Osteoblast (primary cell): ENCODE data around the gene DCXR. TPM values are rescaled to one million over a fixed set of nuclear protein-coding genes. Genes with fewer than 3 reads are reported as not detected.

ENCODE experiments used
- DNase-seq: peaks from one replicate; pipeline ENCODE4 v3.0.0; 2011; ENCODE audit warnings: low spot score, mixed read lengths; ENCODE audit not compliant: insufficient read length; ENCODE audit errors: missing footprints
- H2AFZ ChIP-seq: 2 replicates; pipeline ENCODE4 v1.6.0; 2011; ENCODE audit warnings: mild to moderate bottlenecking, low read length
- H3K27ac ChIP-seq: 2 replicates; pipeline ENCODE4 v1.5.1; 2011; ENCODE audit warnings: mild to moderate bottlenecking, low read depth, low read length, moderate library complexity
- H3K27me3 ChIP-seq: 2 replicates; pipeline ENCODE4 v1.6.0; 2012; ENCODE audit warnings: mild to moderate bottlenecking, control low read depth, inconsistent platforms, low read length, moderate library complexity; ENCODE audit not compliant: insufficient read depth
- H3K36me3 ChIP-seq: 2 replicates; pipeline ENCODE4 v1.5.1; 2011; ENCODE audit warnings: mild to moderate bottlenecking, low read length, control low read depth, moderate library complexity; ENCODE audit not compliant: insufficient read depth
- H3K4me1 ChIP-seq: 2 replicates; pipeline ENCODE4 v1.5.1; 2011; ENCODE audit warnings: mild to moderate bottlenecking, low read length, control low read depth, moderate library complexity; ENCODE audit not compliant: insufficient read depth
- H3K4me2 ChIP-seq: 2 replicates; pipeline ENCODE4 v1.6.0; 2011; ENCODE audit warnings: mild to moderate bottlenecking, low read length; ENCODE audit not compliant: insufficient read depth
- H3K4me3 ChIP-seq: fragments of 200-600 bp; sonication (generic); 3 replicates; pipeline ENCODE4 v1.5.1; 2012; ENCODE audit warnings: mild to moderate bottlenecking, low read length, inconsistent platforms; ENCODE audit not compliant: insufficient read depth
- H3K79me2 ChIP-seq: 2 replicates; pipeline ENCODE4 v1.6.0; 2012; ENCODE audit warnings: mild to moderate bottlenecking, low read length, control low read depth, inconsistent platforms; ENCODE audit not compliant: insufficient read depth
- H3K9me3 ChIP-seq: 2 replicates; pipeline ENCODE4 v1.5.1; 2011; ENCODE audit warnings: low read depth, low read length, control low read depth
- H4K20me1 ChIP-seq: 2 replicates; pipeline ENCODE4 v1.6.0; 2012; ENCODE audit warnings: mild to moderate bottlenecking, low read length, control low read depth; ENCODE audit not compliant: insufficient read depth
- CTCF ChIP-seq: IDR thresholded peaks from 2 replicates; pipeline ENCODE4 v1.5.1; 2011; ENCODE audit warnings: mild to moderate bottlenecking, low read depth, low read length, moderate library complexity; ENCODE audit errors: extremely low read depth
- total RNA-seq: library from RNA; depleted of rRNA; stranded (reverse); fragments of >200 nt; gene quantifications from 2 replicates; pipeline ENCODE4 v1.2.3, GENCODE V29; 2012

The DCXR gene
- total RNA-seq, 1 donor = 31.8 TPM

DNA sequence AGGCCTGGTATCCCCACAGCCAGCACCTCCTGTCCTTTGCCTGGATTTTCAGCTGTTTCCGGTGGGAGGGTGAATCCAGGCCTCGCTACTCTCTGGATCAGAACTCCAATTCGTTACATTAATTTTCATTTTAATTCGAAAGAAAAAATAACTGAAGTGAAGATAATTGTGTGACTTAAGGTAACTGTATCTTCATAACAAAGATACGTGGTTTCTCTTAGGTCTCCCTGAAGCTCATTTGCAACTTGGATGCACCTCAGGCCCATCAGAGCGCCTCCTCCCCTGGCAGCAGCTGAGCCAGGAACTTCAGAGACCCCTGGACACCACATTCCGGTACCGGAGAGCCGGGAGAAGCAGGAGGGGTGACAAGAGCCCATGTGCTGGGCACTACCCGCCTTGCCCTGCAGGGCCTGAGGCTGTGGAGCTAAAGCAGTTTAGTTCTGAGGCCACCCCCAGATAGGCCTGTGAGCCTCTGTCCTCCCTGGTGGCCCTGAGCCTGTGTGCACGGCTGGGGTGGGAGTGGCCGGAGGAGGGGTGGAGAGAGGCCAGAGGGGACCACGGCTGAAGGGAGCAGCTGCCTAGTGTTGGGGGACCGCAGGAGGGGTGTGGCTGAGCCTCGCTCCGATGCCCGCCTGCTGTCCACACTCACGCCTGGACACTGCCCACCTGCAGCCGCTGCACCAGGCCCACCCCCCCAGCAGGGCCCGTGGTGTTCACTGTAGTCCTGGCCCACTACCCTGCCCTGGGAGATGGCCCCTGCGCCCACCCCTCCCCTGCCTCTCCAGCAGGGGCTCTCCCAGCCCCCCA is 39.5 kb upstream of the DCXR start:
- no peak overlapping the region for H2AFZ ChIP-seq
- no peak overlapping the region for H3K27ac ChIP-seq
- H3K27me3 ChIP-seq = no peaks in the 10 kb centered on the region
- peaks cover 21% of the 10 kb centered on the region for H3K36me3 ChIP-seq
- no peaks in the 10 kb centered on the region for H3K4me1 ChIP-seq
- no peak overlapping the region for H3K4me3 ChIP-seq
- DNase-seq = no peak
- H3K79me2 ChIP-seq = no peaks in the 10 kb centered on the region
- no peak overlapping the region for H3K4me2 ChIP-seq
- H3K9me3 ChIP-seq = no peaks in the 10 kb centered on the region
- H4K20me1 ChIP-seq = no peaks in the 10 kb centered on the region
- no peak for TF ChIP-seq CTCF

GRCh38 chr17:82076018-82076784 is 38.7 kb upstream of the DCXR start:
- H3K4me1 ChIP-seq = no peaks in the 10 kb centered on the region
- H3K36me3 ChIP-seq = peaks cover 20% of the 10 kb centered on the region

GRCh38 chr17:82073446-82073845 is 35.9 kb upstream of the DCXR start:
- Histone ChIP-seq H3K27ac (no peak overlapping the region), H3K4me3 (no peak overlapping the region)
- TF ChIP-seq CTCF = no peak

More at GRCh38 chr17:82076018-82076784, 38.7 kb upstream of the DCXR start:
- TF ChIP-seq CTCF = no peak
- Histone ChIP-seq H2AFZ (no peak overlapping the region), H3K27ac (no peak overlapping the region), H3K4me3 (no peak overlapping the region), H4K20me1 (no peaks in the 10 kb centered on the region), H3K4me2 (no peak overlapping the region), H3K9me3 (no peaks in the 10 kb centered on the region), H3K79me2 (no peaks in the 10 kb centered on the region), H3K27me3 (no peaks in the 10 kb centered on the region)
- no peak for DNase-seq

DNA sequence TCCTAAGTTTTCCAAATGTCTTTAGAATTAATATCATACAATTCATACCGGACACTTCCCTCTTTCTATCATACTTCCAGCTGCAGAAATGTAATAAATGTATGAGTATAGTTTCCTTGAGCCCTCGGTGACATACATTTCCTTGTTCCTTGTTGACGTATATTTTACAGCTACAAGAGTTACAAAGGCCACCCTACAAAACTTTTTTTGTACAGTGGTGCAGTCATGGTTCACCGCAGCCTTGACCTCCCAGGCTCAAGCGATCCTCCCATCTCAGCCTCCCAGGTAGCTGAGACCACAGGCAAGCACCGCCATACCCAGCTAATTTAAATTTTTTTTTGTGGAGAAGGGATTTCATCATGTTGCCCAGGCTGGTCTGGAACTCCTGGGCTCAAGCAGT is 35.3 kb upstream of the DCXR start:
- no peaks in the 10 kb centered on the region for H3K79me2 ChIP-seq
- no peak for TF ChIP-seq CTCF

More at GRCh38 chr17:82073446-82073845, 35.9 kb upstream of the DCXR start:
- Histone ChIP-seq H4K20me1 (no peaks in the 10 kb centered on the region), H3K27me3 (no peaks in the 10 kb centered on the region), H3K79me2 (no peaks in the 10 kb centered on the region), H3K4me1 (no peaks in the 10 kb centered on the region), H2AFZ (no peak overlapping the region), H3K36me3 (peaks cover 2% of the 10 kb centered on the region), H3K4me2 (no peak overlapping the region), H3K9me3 (no peaks in the 10 kb centered on the region)
- no peak for DNase-seq

More for the DNA sequence above, 35.3 kb upstream of the DCXR start:
- no peaks in the 10 kb centered on the region for H3K4me1 ChIP-seq
- H3K27me3 ChIP-seq = no peaks in the 10 kb centered on the region
- no peak overlapping the region for H2AFZ ChIP-seq
- H3K9me3 ChIP-seq = no peaks in the 10 kb centered on the region
- H3K36me3 ChIP-seq = no peaks in the 10 kb centered on the region
- H3K4me3 ChIP-seq = no peak overlapping the region
- DNase-seq = no peak
- no peaks in the 10 kb centered on the region for H4K20me1 ChIP-seq
- H3K27ac ChIP-seq = no peak overlapping the region
- H3K4me2 ChIP-seq = no peak overlapping the region
